HEK293 (cell line): Measurements from ENCODE around the gene CBX5.

ENCODE experiments used
- CTCF ChIA-PET: fragments of 350-600 bp; formaldehyde crosslinking; extraction: SDS; loops from one replicate; lab custom pipeline; 2021; ENCODE audit warnings: antibody characterized with exemption; lab: Yijun Ruan, JAX
- POLR2A ChIA-PET: fragments of 300-600 bp; formaldehyde crosslinking; extraction: SDS; loops from one replicate; lab custom pipeline; 2020; ENCODE audit warnings: antibody characterized with exemption, inconsistent platforms; lab: Yijun Ruan, JAX
- H3K27ac ChIP-seq: fragments of 200-500 bp; sonication (Bioruptor generic); 2 replicates; pipeline ENCODE4 v1.5.1; 2014; ENCODE audit warnings: low read depth, low read length, control low read depth, inconsistent platforms; ENCODE audit errors: extremely low read depth
- H3K36me3 ChIP-seq, 2 experiments: fragments of 200-500 bp in 1 of 2; sonication (Bioruptor generic) in 1 of 2; 1 replicate in 1 of 2; 2 replicates in 1 of 2; pipeline ENCODE4 v1.5.1; 2014 to 2017; ENCODE audit warnings: inconsistent platforms in 2 of 2, low read length in 2 of 2; ENCODE audit not compliant: control insufficient read depth in 2 of 2, insufficient read depth in 1 of 2
- H3K4me1 ChIP-seq: fragments of 200-500 bp; sonication (Bioruptor generic); 2 replicates; pipeline ENCODE4 v1.5.1; 2014; ENCODE audit warnings: mild to moderate bottlenecking, low read length, inconsistent platforms; ENCODE audit not compliant: control insufficient read depth, insufficient read depth
- H3K4me3 ChIP-seq: 2 replicates; pipeline ENCODE4 v1.5.1; 2011; ENCODE audit warnings: low read depth, mild to moderate bottlenecking, control low read depth, low read length, moderate library complexity
- H3K9me3 ChIP-seq: fragments of 200-500 bp; sonication (Bioruptor generic); 2 replicates; pipeline ENCODE4 v1.5.1; 2014; ENCODE audit warnings: low read depth, low read length, inconsistent platforms; ENCODE audit not compliant: control insufficient read depth, insufficient read depth
- GLIS1 ChIP-seq: fragments of 450-650 bp; formaldehyde crosslinking; IDR thresholded peaks from 2 replicates; pipeline ENCODE4 v1.5.1; 2016; ENCODE audit warnings: missing biosample characterization, missing genetic modification characterization
- OSR2 ChIP-seq: fragments of 450-650 bp; formaldehyde crosslinking; IDR thresholded peaks from 2 replicates; pipeline ENCODE4 v1.5.1; 2016; ENCODE audit warnings: missing biosample characterization, missing genetic modification characterization
- OVOL3 ChIP-seq: fragments of 450-650 bp; formaldehyde crosslinking; IDR thresholded peaks from 2 replicates; pipeline ENCODE4 v1.5.1; 2016; ENCODE audit warnings: missing biosample characterization, missing genetic modification characterization
- REPIN1 ChIP-seq: fragments of 450-650 bp; formaldehyde crosslinking; IDR thresholded peaks from 2 replicates; pipeline ENCODE4 v1.5.1; 2017; ENCODE audit warnings: missing biosample characterization, missing genetic modification characterization, low read depth
- SCRT1 ChIP-seq: fragments of 450-650 bp; formaldehyde crosslinking; IDR thresholded peaks from 2 replicates; pipeline ENCODE4 v1.5.1; 2016; ENCODE audit warnings: missing biosample characterization, missing genetic modification characterization, borderline replicate concordance
- SP7 ChIP-seq: fragments of 450-650 bp; formaldehyde crosslinking; IDR thresholded peaks from 2 replicates; pipeline ENCODE4 v1.5.1; 2016; ENCODE audit warnings: missing biosample characterization, missing genetic modification characterization
- TCF7L2 ChIP-seq: IDR thresholded peaks from 2 replicates; pipeline ENCODE4 v1.6.1; 2011; ENCODE audit warnings: low read depth, mild to moderate bottlenecking, inconsistent platforms, low read length, moderate library complexity, borderline replicate concordance
- TRIM28 ChIP-seq: IDR thresholded peaks from 2 replicates; pipeline ENCODE4 v1.6.1; 2011; ENCODE audit warnings: low read length, control low read depth, borderline replicate concordance
- ZBTB17 ChIP-seq: fragments of 450-650 bp; formaldehyde crosslinking; IDR thresholded peaks from 2 replicates; pipeline ENCODE4 v1.5.1; 2016; ENCODE audit warnings: missing biosample characterization, missing genetic modification characterization
- ZNF146 ChIP-seq: fragments of 450-650 bp; formaldehyde crosslinking; IDR thresholded peaks from 2 replicates; pipeline ENCODE4 v1.5.1; 2016; ENCODE audit warnings: missing biosample characterization, missing genetic modification characterization
- ZNF184 ChIP-seq: fragments of 450-650 bp; IDR thresholded peaks from 2 replicates; pipeline ENCODE4 v1.5.1; 2018; ENCODE audit warnings: missing biosample characterization, mild to moderate bottlenecking, missing genetic modification characterization
- ZNF223 ChIP-seq: fragments of 450-650 bp; formaldehyde crosslinking; IDR thresholded peaks from 2 replicates; pipeline ENCODE4 v1.5.1; 2016; ENCODE audit warnings: missing biosample characterization, missing genetic modification characterization
- ZNF248 ChIP-seq: fragments of 450-650 bp; formaldehyde crosslinking; IDR thresholded peaks from 2 replicates; pipeline ENCODE4 v1.5.1; 2017; ENCODE audit warnings: missing biosample characterization, missing genetic modification characterization
- ZNF394 ChIP-seq: fragments of 450-650 bp; formaldehyde crosslinking; IDR thresholded peaks from 2 replicates; pipeline ENCODE4 v1.5.1; 2016; ENCODE audit warnings: missing biosample characterization, missing genetic modification characterization, mild to moderate bottlenecking, moderate library complexity, borderline replicate concordance
- ZNF433 ChIP-seq: fragments of 450-650 bp; formaldehyde crosslinking; IDR thresholded peaks from 2 replicates; pipeline ENCODE4 v1.5.1; 2016; ENCODE audit warnings: missing biosample characterization, missing genetic modification characterization, low read depth
- ZNF571 ChIP-seq: fragments of 450-650 bp; formaldehyde crosslinking; IDR thresholded peaks from 2 replicates; pipeline ENCODE4 v1.5.0; 2017; ENCODE audit warnings: missing biosample characterization, missing genetic modification characterization
- ZNF660 ChIP-seq: fragments of 450-650 bp; IDR thresholded peaks from 2 replicates; pipeline ENCODE4 v1.5.1; 2018; ENCODE audit warnings: missing biosample characterization, mild to moderate bottlenecking, missing genetic modification characterization
- ZNF670 ChIP-seq: fragments of 450-650 bp; formaldehyde crosslinking; IDR thresholded peaks from 2 replicates; pipeline ENCODE4 v1.5.1; 2016; ENCODE audit warnings: missing biosample characterization, missing genetic modification characterization, low read depth
- ZNF704 ChIP-seq: fragments of 450-650 bp; formaldehyde crosslinking; IDR thresholded peaks from 2 replicates; pipeline ENCODE4 v1.5.1; 2016; ENCODE audit warnings: missing biosample characterization, missing genetic modification characterization
- ZNF785 ChIP-seq: fragments of 450-650 bp; formaldehyde crosslinking; IDR thresholded peaks from 2 replicates; pipeline ENCODE4 v1.5.1; 2016; ENCODE audit warnings: missing biosample characterization, missing genetic modification characterization
- ZNF837 ChIP-seq: fragments of 450-650 bp; formaldehyde crosslinking; IDR thresholded peaks from 2 replicates; pipeline ENCODE4 v1.5.1; 2016; ENCODE audit warnings: missing biosample characterization, missing genetic modification characterization
- TF ChIP-seq, protein P1 (sequence below): fragments of 450-650 bp; formaldehyde crosslinking; IDR thresholded peaks from 2 replicates; pipeline ENCODE4 v1.5.1; 2016; ENCODE audit warnings: missing biosample characterization, missing genetic modification characterization

CBX5 gene

GRCh38 chr12:54279227-54279631, 693 bp downstream of the CBX5 start (continued):
- no peak for TF ChIP-seq ZNF837
- TF ChIP-seq ZBTB17 (tag by site-specific recombination), result no peak
- TF ChIP-seq ZNF660 (tag by site-specific recombination), result no peak
- TF ChIP-seq ZNF571 (tag by site-specific recombination), result no peak
- TF ChIP-seq OVOL3 (tag by site-specific recombination), result no peak
- no peak for TF ChIP-seq TRIM28
- no peak for TF ChIP-seq ZNF248 (tag by site-specific recombination)
- TF ChIP-seq, protein P1, sequence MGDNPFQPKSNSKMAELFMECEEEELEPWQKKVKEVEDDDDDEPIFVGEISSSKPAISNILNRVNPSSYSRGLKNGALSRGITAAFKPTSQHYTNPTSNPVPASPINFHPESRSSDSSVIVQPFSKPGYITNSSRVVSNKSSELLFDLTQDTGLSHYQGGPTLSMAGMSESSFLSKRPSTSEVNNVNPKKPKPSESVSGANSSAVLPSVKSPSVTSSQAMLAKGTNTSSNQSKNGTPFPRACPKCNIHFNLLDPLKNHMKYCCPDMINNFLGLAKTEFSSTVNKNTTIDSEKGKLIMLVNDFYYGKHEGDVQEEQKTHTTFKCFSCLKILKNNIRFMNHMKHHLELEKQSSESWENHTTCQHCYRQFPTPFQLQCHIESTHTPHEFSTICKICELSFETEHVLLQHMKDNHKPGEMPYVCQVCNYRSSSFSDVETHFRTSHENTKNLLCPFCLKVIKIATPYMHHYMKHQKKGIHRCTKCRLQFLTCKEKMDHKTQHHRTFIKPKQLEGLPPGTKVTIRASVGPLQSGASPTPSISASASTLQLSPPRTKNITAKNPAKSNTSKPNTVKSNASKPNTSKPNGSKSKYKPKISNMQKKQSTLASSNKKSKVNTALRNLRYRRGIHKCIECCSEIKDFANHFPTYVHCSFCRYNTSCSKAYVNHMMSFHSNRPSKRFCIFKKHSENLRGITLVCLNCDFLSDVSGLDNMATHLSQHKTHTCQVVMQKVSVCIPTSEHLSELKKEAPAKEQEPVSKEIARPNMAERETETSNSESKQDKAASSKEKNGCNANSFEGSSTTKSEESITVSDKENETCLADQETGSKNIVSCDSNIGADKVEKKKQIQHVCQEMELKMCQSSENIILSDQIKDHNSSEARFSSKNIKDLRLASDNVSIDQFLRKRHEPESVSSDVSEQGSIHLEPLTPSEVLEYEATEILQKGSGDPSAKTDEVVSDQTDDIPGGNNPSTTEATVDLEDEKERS, result no peak
- peak; percentile 10; the same call in 1 of the 2 replicates for TF ChIP-seq ZNF433 (tag by site-specific recombination)
- no peak for TF ChIP-seq ZNF704 (tag by site-specific recombination)
- TF ChIP-seq ZNF223 (tag by site-specific recombination), result no peak
- TF ChIP-seq REPIN1 (tag by site-specific recombination), result 0 out of 2 replicates have a peak, but pooled peaks have one; percentile 38
- no peak for TF ChIP-seq ZNF785 (tag by site-specific recombination)
- TF ChIP-seq ZNF184 (tag by site-specific recombination), result no peak
- TF ChIP-seq TCF7L2, result no peak

- TF ChIP-seq SCRT1 (tag by site-specific recombination), result no peak
- TF ChIP-seq GLIS1 (tag by site-specific recombination), result no peak
- peak; percentile 84 for TF ChIP-seq ZNF394 (tag by site-specific recombination)
- peak; percentile 69 for TF ChIP-seq OSR2 (tag by site-specific recombination)
- no peak for TF ChIP-seq ZNF670
- peaks cover 11% of the 10 kb centered on the region for H3K4me1 ChIP-seq
- CTCF ChIA-PET, result interaction anchor here (0.7 to 1.4 kb wide), 4 partner anchors 14 to 102 kb away, joined by 3 read pairs; no protein-coding TSS in a partner anchor
- H3K4me3 ChIP-seq, result peak overlapping the region; percentile 63
- POLR2A ChIA-PET, result interaction anchor here (4.5 kb wide), 1 partner anchor 18 kb away, joined by 113 read pairs; no protein-coding TSS in a partner anchor
- H3K27ac ChIP-seq, result 0 out of 2 replicates have a peak overlapping the region, but pooled peaks have one; percentile 94
- H3K9me3 ChIP-seq, result no peaks in the 10 kb centered on the region
- H3K36me3 ChIP-seq, result peaks cover 13 to 45% of the 10 kb centered on the region in 2 experiments; a peak in 2 of 3 replicates
Measured at GRCh38 chr12:54277823-54278276, 2.1 kb downstream of the CBX5 start.

GRCh38 chr12:54276368-54276767, 3.6 kb downstream of the CBX5 start:
- Histone ChIP-seq H3K4me3 (no peak overlapping the region), H3K4me1 (peaks cover 11% of the 10 kb centered on the region), H3K27ac (no peak overlapping the region), H3K9me3 (no peaks in the 10 kb centered on the region), H3K36me3 (peaks cover 8 to 34% of the 10 kb centered on the region in 2 experiments; a peak in 2 of 3 replicates)
- CTCF ChIA-PET, result interaction anchor here (0.7 to 1.5 kb wide), 4 partner anchors 18 to 54 kb away, joined by 3 to 7 read pairs (median 4); partner anchors contain the start of gene COPZ1
- TF ChIP-seq SP7 (tag by site-specific recombination) (no peak), ZNF146 (tag by site-specific recombination) (peak; percentile 61; the same call in 1 of the 2 replicates)
- POLR2A ChIA-PET, result interaction anchor here (0.8 to 1.6 kb wide), 4 partner anchors 10 to 83 kb away, joined by 3 to 5 read pairs (median 4); no protein-coding TSS in a partner anchor
